ENCODE results near the gene RRAGC.

DNA sequence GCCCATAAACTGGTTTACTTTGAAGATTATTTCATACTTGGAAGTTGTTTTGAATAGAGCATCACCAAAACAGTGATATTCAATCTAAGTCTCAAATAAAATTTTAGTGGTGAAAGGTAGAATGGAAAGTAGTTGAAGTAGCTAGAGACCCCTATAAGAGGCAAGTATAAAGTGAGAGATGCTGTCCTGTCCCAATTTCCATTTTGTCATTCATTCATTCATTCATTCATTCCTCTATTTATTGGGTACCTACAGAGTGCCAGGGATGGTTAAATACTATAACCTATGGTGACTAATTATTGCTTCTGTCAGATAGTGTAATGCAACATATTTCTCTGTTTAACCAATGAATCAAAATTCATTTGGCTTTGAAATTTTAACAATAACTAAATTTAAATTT is 32.7 kb downstream of the RRAGC start:
- TF ChIP-seq, protein P1, sequence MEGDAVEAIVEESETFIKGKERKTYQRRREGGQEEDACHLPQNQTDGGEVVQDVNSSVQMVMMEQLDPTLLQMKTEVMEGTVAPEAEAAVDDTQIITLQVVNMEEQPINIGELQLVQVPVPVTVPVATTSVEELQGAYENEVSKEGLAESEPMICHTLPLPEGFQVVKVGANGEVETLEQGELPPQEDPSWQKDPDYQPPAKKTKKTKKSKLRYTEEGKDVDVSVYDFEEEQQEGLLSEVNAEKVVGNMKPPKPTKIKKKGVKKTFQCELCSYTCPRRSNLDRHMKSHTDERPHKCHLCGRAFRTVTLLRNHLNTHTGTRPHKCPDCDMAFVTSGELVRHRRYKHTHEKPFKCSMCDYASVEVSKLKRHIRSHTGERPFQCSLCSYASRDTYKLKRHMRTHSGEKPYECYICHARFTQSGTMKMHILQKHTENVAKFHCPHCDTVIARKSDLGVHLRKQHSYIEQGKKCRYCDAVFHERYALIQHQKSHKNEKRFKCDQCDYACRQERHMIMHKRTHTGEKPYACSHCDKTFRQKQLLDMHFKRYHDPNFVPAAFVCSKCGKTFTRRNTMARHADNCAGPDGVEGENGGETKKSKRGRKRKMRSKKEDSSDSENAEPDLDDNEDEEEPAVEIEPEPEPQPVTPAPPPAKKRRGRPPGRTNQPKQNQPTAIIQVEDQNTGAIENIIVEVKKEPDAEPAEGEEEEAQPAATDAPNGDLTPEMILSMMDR (IDR thresholded peaks at IDR 0.05): no peak
- no peak for TF ChIP-seq POLR2A (IDR thresholded peaks at IDR 0.05)
